Suprapubic skin (tissue), 4 donors: Measurements from ENCODE around the gene MRPS14.
"Not testable (repeated sequence)": the region's sequence is repeated elsewhere in the genome, so short reads cannot be mapped to it uniquely, and the experiment has no call there.

ENCODE experiments used
- EP300 ChIP-seq: sonication (generic); formaldehyde crosslinking; IDR thresholded peaks from one replicate; pipeline ENCODE4 v1.6.1; 2017; ENCODE audit warnings: antibody characterized with exemption
- POLR2A ChIP-seq, 2 donors: fragments of 450-650 bp; IDR thresholded peaks; one replicate each; pipeline ENCODE4 v1.6.1; 2017; ENCODE audit warnings: antibody characterized with exemption in 2 of 2, mild to moderate bottlenecking in 2 of 2, moderate library complexity in 2 of 2
- POLR2AphosphoS5 ChIP-seq, 3 donors: sonication (generic); formaldehyde crosslinking; IDR thresholded peaks; one replicate each; pipeline ENCODE4 v1.6.1; 2017; ENCODE audit warnings: antibody characterized with exemption in 3 of 3
- TF ChIP-seq, protein P1 (sequence below), 2 donors: fragments of 200-600 bp in 1 of 2; fragments of 450-650 bp in 1 of 2; sonication (generic) in 1 of 2; IDR thresholded peaks; one replicate each; pipeline ENCODE4 v1.5.1; 2016 to 2019; ENCODE audit warnings: antibody characterized with exemption in 2 of 2, mild to moderate bottlenecking in 1 of 2, moderate library complexity in 1 of 2

DNA sequence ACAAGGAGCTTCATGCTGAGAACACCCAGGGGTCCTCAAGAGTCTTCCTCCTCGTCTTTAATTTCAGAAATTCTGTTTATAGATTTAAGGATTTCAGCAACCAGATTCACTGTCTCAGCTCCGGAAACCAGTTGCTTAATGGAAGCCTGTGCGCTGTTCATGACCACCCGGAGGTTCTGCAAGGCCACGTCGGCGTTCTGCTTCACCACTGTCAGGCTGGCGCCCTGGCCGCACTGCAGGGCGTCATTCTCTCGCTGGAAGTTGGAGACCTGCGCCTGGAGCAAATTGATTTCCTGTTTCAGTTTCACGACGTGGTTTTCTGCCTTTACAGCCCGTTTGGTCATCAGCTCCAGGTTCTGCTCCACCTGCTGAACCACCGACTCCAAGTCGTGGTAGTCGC, 21.4 kb upstream of the MRPS14 start:
- TF ChIP-seq, protein P1, sequence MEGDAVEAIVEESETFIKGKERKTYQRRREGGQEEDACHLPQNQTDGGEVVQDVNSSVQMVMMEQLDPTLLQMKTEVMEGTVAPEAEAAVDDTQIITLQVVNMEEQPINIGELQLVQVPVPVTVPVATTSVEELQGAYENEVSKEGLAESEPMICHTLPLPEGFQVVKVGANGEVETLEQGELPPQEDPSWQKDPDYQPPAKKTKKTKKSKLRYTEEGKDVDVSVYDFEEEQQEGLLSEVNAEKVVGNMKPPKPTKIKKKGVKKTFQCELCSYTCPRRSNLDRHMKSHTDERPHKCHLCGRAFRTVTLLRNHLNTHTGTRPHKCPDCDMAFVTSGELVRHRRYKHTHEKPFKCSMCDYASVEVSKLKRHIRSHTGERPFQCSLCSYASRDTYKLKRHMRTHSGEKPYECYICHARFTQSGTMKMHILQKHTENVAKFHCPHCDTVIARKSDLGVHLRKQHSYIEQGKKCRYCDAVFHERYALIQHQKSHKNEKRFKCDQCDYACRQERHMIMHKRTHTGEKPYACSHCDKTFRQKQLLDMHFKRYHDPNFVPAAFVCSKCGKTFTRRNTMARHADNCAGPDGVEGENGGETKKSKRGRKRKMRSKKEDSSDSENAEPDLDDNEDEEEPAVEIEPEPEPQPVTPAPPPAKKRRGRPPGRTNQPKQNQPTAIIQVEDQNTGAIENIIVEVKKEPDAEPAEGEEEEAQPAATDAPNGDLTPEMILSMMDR (IDR thresholded peaks at IDR 0.05): not testable (repeated sequence)
- not testable (repeated sequence) for TF ChIP-seq POLR2A (IDR thresholded peaks at IDR 0.05); EP300; POLR2AphosphoS5 (IDR thresholded peaks at IDR 0.05)
